ENCODE results near the gene DTNB. TPM values are rescaled to one million over a fixed set of nuclear protein-coding genes. Genes with fewer than 3 reads are reported as not detected.
A peak's percentile ranks its signal among the peaks of the same experiment; 100 is the strongest.

The DTNB gene
- total and polyA plus RNA-seq, 10 of the 15 experiments (the other 5 are each of a cell fraction or from before 2014, with no cell fraction given), result 4.5 to 30.6 (median 11.9) TPM

DNA sequence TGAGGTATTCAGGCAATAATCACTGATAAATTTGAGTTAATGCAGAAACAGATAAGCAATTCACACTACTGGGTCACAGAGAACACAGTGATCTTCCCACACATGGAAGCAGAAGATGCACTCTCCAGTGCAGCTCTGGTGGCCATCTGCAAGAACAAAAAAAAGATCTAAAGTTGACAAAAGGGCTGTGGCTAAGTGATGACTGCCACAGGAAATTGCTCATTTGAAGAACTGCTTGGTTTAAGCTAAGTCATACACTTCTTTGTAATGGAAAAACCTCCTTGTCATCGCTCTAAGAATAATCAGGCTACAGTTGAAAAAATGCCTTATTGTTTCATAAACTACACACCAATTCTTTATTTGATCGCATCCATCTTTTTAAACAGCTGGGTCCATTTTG is 115.1 kb downstream of the DTNB start:
- POLR2A ChIA-PET, result interaction anchor here (0.6 to 2.0 kb wide), 8 partner anchors 8 to 279 kb away, joined by 3 to 8 read pairs (median 6); no protein-coding TSS in a partner anchor
- DNase-seq (ENCODE audit: low read depth, low spot score) (peak; percentile 75), ATAC-seq (peak; percentile 93), FAIRE-seq (no peak)
- no peaks in the 10 kb centered on the region for H3K79me2 ChIP-seq (ENCODE audit: control insufficient read depth, insufficient read depth, low read length)
- peak overlapping the region; percentile 81 for H3K27ac ChIP-seq (ENCODE audit: control insufficient read depth, insufficient read depth)
- H3K4me3 ChIP-seq, result 0 out of 2 replicates have a peak overlapping the region, but pooled peaks have one; percentile 20
- in situ Hi-C loops (cut with MboI), result no loop called here
- SMC1A ChIA-PET (ENCODE audit: uncharacterized antibody, unreplicated experiment), result interaction anchor here (0.6 to 2.9 kb wide), 14 partner anchors 8 to 285 kb away, joined by 3 to 30 read pairs (median 5); no protein-coding TSS in a partner anchor
- no TSS peak for BruUV-seq (replicated peaks)
- H3K4me1 ChIP-seq (ENCODE audit: control insufficient read depth, insufficient read depth, low read length), result peaks cover 37% of the 10 kb centered on the region
- H3K27me3 ChIP-seq (replicated peaks in 1 of 2; ENCODE audit: control insufficient read depth in 2 of 2, insufficient read depth in 2 of 2, low read length in 1 of 2), result no peaks in the 10 kb centered on the region
- peak overlapping the region; percentile 69 for H3K4me2 ChIP-seq (ENCODE audit: control insufficient read depth, insufficient read depth)
- intact Hi-C loops (cut with micrococcal nuclease; ENCODE audit: unreplicated experiment), result loop anchor here (5.0 kb wide), 1 partner anchor 36 kb away; no protein-coding TSS in a partner anchor
- CTCF ChIA-PET, result interaction anchor here (0.9 to 2.5 kb wide), 12 partner anchors 8 to 331 kb away, joined by 3 to 24 read pairs (median 4); no protein-coding TSS in a partner anchor
- no peaks in the 10 kb centered on the region for H3K36me3 ChIP-seq (ENCODE audit: control insufficient read depth in 2 of 2, insufficient read depth in 2 of 2, low read length in 1 of 2)
- H2AFZ ChIP-seq (ENCODE audit: control insufficient read depth, low read depth, low read length), result no peak overlapping the region
- H3K9me3 ChIP-seq (replicated peaks; ENCODE audit: control insufficient read depth, insufficient read depth, low read length), result no peaks in the 10 kb centered on the region
- WGBS (ENCODE audit: insufficient coverage, insufficient replicate concordance, low lambda C conversion rate, missing lambda C conversion rate), result 0% methylated on average over 2 of the region's 2 CpGs
- 0 out of 2 replicates have a peak overlapping the region, but pooled peaks have one; percentile 2 for H3K9ac ChIP-seq (ENCODE audit: control insufficient read depth, insufficient read depth, low read length)
- no peaks in the 10 kb centered on the region for H4K20me1 ChIP-seq (ENCODE audit: control insufficient read depth, insufficient read depth)
- RAD21 ChIA-PET (ENCODE audit: unreplicated experiment), result interaction anchor here (0.7 to 3.2 kb wide), 19 partner anchors 8 to 285 kb away, joined by 3 to 26 read pairs (median 4); no protein-coding TSS in a partner anchor
- no peak for TF ChIP-seq RBBP5 (conservative IDR thresholded peaks at IDR 0.05)
- TF ChIP-seq MTA3 (IDR thresholded peaks at IDR 0.05; ENCODE audit: borderline replicate concordance, low read length), result peak; percentile 85; the same call in 1 of the 2 replicates
- TF ChIP-seq NR2C1 (IDR thresholded peaks at IDR 0.05), result no peak
- no peak for TF ChIP-seq HCFC1 (IDR thresholded peaks at IDR 0.05; ENCODE audit: low read length)
- no peak for TF ChIP-seq ZNF217 (IDR thresholded peaks at IDR 0.05)
- peak; percentile 69 for TF ChIP-seq MTA2 (IDR thresholded peaks at IDR 0.05; ENCODE audit: low read depth)
- TF ChIP-seq ATF7 (IDR thresholded peaks at IDR 0.05; ENCODE audit: low read depth), result peak; percentile 92
- TF ChIP-seq ZNF274 (IDR thresholded peaks at IDR 0.05; ENCODE audit: insufficient read depth, insufficient read length), result no peak
- peak; percentile 79 for TF ChIP-seq YY1 (IDR thresholded peaks at IDR 0.05; ENCODE audit: low read depth, low read length)
- peak; percentile 43; the same call in 1 of the 2 replicates for TF ChIP-seq ZNF384 (IDR thresholded peaks at IDR 0.05; ENCODE audit: borderline replicate concordance, low read depth, low read length)
- TF ChIP-seq EED (IDR thresholded peaks at IDR 0.05; ENCODE audit: low read depth), result peak; percentile 72; the same call in 1 of the 2 replicates
- peak; percentile 95 for TF ChIP-seq CREM (IDR thresholded peaks at IDR 0.05; ENCODE audit: low read depth)
- 0 out of 2 replicates have a peak, but pooled peaks have one; percentile 9 for TF ChIP-seq TBL1XR1 (IDR thresholded peaks at IDR 0.05; ENCODE audit: low read depth, low read length)
- TF ChIP-seq, protein P1, sequence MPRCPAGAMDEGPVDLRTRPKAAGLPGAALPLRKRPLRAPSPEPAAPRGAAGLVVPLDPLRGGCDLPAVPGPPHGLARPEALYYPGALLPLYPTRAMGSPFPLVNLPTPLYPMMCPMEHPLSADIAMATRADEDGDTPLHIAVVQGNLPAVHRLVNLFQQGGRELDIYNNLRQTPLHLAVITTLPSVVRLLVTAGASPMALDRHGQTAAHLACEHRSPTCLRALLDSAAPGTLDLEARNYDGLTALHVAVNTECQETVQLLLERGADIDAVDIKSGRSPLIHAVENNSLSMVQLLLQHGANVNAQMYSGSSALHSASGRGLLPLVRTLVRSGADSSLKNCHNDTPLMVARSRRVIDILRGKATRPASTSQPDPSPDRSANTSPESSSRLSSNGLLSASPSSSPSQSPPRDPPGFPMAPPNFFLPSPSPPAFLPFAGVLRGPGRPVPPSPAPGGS (IDR thresholded peaks at IDR 0.05; ENCODE audit: borderline replicate concordance, insufficient read depth, low read depth, low read length, poor library complexity, severe bottlenecking), result peak; percentile 70
- peak; percentile 30; the same call in 1 of the 2 replicates for TF ChIP-seq PAX5 (IDR thresholded peaks at IDR 0.05; ENCODE audit: borderline replicate concordance, low read depth, low read length)
- TF ChIP-seq, protein P2, sequence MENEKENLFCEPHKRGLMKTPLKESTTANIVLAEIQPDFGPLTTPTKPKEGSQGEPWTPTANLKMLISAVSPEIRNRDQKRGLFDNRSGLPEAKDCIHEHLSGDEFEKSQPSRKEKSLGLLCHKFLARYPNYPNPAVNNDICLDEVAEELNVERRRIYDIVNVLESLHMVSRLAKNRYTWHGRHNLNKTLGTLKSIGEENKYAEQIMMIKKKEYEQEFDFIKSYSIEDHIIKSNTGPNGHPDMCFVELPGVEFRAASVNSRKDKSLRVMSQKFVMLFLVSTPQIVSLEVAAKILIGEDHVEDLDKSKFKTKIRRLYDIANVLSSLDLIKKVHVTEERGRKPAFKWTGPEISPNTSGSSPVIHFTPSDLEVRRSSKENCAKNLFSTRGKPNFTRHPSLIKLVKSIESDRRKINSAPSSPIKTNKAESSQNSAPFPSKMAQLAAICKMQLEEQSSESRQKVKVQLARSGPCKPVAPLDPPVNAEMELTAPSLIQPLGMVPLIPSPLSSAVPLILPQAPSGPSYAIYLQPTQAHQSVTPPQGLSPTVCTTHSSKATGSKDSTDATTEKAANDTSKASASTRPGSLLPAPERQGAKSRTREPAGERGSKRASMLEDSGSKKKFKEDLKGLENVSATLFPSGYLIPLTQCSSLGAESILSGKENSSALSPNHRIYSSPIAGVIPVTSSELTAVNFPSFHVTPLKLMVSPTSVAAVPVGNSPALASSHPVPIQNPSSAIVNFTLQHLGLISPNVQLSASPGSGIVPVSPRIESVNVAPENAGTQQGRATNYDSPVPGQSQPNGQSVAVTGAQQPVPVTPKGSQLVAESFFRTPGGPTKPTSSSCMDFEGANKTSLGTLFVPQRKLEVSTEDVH (IDR thresholded peaks at IDR 0.05; ENCODE audit: low read depth, partially characterized antibody), result no peak
- TF ChIP-seq, protein P3, sequence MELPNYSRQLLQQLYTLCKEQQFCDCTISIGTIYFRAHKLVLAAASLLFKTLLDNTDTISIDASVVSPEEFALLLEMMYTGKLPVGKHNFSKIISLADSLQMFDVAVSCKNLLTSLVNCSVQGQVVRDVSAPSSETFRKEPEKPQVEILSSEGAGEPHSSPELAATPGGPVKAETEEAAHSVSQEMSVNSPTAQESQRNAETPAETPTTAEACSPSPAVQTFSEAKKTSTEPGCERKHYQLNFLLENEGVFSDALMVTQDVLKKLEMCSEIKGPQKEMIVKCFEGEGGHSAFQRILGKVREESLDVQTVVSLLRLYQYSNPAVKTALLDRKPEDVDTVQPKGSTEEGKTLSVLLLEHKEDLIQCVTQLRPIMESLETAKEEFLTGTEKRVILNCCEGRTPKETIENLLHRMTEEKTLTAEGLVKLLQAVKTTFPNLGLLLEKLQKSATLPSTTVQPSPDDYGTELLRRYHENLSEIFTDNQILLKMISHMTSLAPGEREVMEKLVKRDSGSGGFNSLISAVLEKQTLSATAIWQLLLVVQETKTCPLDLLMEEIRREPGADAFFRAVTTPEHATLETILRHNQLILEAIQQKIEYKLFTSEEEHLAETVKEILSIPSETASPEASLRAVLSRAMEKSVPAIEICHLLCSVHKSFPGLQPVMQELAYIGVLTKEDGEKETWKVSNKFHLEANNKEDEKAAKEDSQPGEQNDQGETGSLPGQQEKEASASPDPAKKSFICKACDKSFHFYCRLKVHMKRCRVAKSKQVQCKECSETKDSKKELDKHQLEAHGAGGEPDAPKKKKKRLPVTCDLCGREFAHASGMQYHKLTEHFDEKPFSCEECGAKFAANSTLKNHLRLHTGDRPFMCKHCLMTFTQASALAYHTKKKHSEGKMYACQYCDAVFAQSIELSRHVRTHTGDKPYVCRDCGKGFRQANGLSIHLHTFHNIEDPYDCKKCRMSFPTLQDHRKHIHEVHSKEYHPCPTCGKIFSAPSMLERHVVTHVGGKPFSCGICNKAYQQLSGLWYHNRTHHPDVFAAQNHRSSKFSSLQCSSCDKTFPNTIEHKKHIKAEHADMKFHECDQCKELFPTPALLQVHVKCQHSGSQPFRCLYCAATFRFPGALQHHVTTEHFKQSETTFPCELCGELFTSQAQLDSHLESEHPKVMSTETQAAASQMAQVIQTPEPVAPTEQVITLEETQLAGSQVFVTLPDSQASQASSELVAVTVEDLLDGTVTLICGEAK (IDR thresholded peaks at IDR 0.05; ENCODE audit: borderline replicate concordance), result peak; percentile 48; the same call in 1 of the 2 replicates

Measured in GM12878 (cell line).